ENCODE measurements around the gene CHCHD6.
A peak's percentile ranks its signal among the peaks of the same experiment; 100 is the strongest.

Gene CHCHD6

DNA sequence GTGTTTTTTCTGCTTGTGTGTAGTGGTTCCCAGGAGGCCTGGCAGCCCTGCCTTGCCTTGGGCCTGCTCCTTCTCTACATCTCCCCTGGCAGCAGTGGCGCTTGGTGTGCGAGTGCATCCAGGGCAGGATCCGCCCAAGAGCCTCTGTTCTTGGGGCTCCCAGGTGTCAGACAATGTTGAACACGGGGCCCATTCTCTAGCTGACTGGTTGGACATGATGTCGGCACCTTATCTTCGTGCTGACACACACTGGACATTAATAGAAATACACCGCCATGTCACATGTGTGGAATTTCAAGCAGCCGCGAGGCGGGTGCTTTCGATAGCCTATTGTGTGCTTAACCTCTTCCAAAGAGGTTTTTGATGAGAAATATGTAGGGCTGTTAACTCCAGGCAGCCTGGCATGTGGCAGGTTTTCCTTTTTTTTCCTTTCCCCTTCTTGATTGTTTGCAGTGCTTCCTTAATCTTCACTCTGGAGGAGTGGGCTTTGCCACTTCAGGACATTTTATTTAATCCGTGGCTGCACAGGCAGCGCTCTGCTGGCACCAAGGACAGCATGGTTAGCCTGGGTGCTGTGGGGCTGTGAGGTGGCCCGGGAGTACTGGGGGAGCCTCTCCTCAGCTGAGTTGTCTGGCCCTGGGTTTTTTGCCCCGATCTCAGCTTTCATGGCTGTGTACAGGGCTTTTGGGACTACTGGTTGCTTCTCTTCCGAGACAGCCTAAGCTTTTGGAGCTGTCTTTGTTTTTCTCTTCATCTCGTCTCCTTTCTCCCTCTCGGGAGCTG is 42.5 kb downstream of the CHCHD6 start:
- DNase-seq: no peak

DNA sequence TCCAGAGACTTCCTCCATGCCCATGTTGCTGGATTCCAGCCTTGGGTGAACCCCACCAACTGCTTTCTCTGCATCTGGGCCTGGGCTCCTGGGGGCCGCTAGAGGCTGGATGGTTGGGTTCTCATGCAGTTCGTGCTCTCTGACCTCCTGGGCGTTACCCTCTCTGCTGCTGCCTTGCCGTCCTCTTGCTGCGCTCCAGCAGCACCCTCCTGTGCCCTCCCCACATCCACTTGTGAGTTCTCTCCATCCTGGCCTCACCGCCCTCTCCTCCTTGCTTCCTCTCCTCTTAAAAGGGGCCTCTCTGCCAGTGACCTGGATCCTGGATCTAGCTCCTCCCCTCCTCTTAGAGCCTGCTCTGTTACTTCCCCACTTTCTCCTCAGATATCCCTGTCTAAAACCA is 43.7 kb downstream of the CHCHD6 start:
- DNase-seq: no peak

GRCh38 chr3:126748701-126749546 is 44.9 kb downstream of the CHCHD6 start:
- no peak for DNase-seq

- DNase-seq: no peak
Observed at GRCh38 chr3:126749547-126749875, 45.5 kb downstream of the CHCHD6 start.

DNA sequence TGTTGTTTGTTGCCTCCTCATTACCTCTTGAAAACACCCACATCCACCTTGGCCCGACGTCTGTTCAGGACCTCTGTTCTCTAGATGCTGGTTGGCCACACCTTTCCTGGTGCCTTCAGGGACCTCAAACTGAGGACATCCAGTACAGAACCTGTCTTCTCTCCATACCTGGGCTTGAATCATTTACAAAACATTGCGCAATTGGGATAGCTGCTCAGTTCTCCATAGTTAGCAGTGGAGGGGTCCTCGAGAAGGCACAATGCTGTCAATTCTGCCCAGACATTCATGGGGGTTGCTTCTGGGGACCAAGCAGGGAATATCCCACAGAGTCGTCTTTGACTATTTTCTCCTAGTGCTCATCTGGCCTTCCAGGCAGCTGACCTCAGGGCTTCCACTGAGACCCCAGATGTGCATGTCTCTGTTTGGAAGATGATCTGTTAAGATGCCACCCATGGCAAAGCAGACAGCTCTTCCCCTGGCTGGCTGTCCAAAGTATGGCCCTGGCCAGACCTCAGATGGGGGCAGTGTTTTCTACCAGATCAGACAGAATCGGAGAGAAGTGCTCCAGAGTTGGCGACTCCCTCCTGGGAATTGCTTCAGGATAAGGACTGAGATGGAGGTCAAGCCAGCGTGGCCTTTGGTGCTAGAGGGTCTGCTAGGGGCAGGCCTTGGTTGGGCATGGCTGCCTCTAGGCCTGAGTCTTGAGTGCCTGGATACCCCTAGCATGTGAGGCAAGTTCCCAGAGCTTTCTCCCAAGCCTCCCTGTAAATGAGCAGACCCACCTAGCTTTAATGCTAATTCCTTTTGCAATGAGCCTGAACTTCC is 46.1 kb downstream of the CHCHD6 start:
- DNase-seq: no peak

DNA sequence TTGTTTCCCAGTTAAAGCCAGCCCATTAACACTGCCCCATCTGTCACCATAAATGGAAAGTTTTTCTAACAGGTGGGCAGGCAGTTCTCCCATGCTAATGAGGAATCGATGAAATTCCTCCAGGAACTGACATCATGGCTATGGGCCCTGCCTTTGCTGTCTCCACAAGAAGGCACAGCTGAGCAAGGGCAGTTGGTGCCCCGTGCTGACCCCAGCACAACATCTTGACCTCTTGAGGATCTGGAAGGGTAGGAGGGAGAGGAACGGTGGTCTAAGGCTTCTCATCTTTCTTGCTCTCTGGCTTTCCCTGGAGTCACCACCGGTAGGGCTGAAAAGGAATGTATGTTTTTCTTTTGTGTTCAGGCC is 46.7 kb downstream of the CHCHD6 start:
- DNase-seq: no peak

- DNase-seq: no peak
Observed at GRCh38 chr3:126751611-126752302, 47.7 kb downstream of the CHCHD6 start.

GRCh38 chr3:126752303-126753190 is 48.5 kb downstream of the CHCHD6 start:
- DNase-seq: peak; percentile 16 to 67

- no peak for DNase-seq
Observed at GRCh38 chr3:126753191-126754160, 49.4 kb downstream of the CHCHD6 start.

DNA sequence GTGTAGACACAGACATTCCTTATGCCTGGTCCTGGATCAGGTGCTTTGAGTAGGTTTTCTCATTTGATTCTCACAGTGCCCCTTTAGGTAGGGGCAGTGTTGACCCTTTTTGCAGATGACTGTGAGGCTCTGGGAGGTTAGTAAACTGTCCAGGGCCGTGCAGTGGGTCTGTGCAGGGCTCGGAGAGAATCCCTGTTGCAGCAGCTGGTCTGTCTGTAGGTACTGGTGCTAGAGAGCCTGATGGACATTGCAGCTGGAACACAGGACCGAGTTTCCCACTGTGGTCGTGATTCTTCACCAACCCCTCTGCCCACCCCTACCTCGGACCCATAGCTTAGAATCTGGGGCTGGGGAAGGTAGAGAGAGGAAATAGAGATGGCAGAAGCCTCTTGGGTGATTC is 51.8 kb downstream of the CHCHD6 start:
- DNase-seq: no peak

DNA sequence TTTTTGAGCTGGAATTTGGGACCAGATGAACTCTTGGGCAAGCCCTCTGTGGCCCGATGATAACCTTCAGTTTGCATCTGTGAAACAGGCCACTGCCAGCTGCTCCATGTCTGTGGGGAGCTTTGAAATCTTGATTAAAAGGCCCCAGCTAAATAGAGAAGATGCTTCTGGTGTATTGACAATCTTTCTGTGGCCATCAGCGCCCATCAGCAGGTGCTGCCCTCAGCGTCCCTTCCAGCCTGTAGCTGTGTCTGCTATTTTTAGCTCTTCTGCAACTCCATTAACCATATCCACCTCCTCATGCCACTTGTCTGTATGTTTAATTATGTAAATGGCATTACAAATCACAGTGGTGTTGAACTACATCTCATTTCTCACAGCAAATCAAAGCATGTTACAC is 54.0 kb downstream of the CHCHD6 start:
- DNase-seq: no peak

GRCh38 chr3:126758882-126759281 is 54.8 kb downstream of the CHCHD6 start:
- DNase-seq: no peak

DNA sequence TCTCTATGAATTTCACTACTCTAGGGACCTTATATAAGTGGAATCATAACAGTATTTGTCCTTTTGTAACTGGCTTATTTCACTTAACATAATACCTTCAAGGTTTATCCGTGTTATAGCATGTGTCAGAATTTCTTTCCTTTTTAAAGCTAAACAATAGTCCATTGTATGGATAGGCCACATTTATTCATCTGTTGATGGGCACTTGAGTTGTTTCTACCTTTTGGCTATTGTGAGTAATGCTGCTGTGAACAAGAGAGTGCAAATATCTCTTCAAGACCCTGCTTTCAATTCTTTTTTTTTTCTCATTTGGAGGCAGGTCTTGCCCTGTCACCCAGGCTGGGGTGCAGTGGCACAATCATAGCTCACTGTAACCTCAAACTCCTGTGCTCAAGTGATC is 56.5 kb downstream of the CHCHD6 start:
- DNase-seq: no peak

GRCh38 chr3:126763035-126763434 is 59.0 kb downstream of the CHCHD6 start:
- DNase-seq: no peak

DNA sequence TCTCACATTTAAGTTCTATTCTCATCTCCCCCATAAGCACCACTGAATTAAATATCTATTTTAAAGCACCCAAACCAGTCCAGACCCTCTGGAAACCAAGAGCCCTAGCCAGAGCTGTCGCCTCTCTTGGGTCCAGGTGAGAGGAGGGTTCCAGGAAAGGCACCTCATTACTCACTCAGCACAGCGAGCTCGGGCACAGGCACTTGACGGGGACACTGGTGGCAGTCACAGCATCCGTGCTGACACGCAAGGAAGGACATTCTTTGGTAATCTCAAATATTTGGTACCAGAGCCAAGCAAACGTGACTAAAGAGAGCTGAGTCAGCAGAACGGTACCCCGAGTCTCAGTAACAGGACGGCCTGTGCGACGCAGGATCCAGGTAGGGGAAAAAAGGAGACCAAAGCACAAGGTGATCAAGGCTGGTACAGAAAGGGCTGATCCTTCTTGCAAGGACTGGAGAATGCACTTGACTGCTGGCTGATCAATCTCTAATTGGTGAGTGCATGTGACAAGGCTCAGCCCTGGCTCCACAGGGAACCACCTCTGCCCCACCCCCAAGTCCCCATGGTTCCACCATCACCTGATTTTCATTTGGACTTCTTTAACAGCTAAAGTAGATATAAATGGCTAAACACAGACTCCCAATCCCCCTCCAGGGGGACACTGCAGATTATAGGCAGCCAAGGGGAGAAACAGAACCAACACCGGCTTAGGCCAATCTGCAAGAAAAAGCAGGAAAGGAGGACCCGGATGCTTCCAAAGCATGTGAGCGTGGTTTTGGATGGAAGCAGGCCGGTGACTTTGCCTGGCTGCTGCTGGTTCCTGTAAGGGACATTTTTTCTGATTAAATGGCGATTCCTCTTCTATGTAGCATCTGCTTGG is 61.4 kb downstream of the CHCHD6 start:
- DNase-seq: no peak

DNA sequence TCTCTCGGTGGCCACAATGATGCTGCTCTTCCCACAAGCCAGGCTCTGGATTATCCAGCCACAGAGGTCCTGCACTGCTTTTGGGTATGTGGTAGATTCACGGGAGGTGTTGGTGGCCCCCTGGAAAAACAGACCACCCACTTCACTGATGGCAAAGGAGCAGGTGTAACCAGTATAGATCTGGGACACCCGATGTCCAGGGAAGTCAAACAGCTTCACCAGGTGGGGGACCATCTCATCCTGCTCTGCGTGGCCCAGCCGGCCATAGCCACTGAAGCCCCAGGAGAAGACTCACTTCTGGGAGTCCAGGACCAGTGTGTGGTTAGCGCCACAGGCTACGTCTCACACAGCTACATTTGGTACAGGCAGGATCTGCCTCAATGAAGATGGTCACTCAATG is 62.6 kb downstream of the CHCHD6 start:
- DNase-seq: no peak

DNA sequence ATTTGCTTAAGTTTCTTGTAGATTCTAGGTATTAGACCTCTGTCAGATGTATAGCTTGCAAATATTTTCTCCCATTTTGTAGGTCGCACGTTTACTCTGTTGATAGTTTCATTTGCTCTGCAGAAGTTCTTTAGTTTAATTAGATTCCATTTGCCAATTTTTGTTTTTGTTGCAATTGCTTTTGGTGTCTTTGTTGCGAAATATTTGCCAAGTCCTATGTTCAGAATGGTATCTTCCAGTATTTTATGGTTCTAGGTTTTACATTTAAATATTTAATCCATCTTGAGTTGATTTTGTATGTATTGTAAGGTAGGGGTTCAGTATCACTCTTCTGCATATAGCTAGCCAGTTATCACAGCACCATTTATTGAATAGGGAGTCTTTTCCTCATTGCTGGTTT is 64.9 kb downstream of the CHCHD6 start:
- DNase-seq: no peak

DNA sequence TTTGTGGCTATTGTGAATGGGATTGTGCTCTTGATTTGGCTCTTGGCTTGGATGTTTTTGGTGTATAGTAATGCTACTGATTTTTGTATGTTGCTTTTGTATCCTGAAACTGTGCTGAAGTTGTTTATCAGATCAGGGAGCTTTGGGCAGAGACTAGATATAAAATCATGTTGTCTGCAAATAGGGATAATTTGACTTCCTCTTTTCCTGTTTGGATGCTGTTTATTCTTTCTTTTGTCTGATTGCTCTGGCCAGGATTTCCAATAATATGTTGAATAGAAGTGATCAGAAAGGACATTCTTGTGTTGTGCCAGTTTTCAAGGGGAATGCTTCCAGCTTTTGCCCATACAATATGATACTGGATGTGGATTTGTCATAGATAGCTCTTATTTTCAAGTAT is 66.1 kb downstream of the CHCHD6 start:
- DNase-seq: no peak

GRCh38 chr3:126773167-126773566 is 69.1 kb downstream of the CHCHD6 start:
- DNase-seq: no peak

DNA sequence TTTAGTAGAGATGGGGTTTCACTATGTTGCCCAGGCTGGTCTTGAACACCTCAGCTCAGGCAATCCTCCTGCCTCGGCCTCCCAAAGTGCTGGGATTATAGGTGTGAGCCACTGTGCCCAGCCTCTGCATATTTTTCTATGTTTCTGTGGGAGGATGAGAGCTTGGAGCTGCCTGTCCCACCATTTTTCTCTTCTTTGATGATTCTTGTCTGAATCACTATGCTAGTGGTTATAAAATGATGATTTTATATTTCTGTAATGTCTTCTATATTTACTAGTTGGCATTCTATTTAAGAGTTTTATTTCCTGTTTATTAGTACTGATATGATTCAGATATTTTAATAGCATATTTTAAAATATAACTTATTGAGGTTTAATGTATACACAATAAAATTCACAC is 69.7 kb downstream of the CHCHD6 start:
- DNase-seq: no peak

Measured in SW 1271 (cell line).